Measurements from ENCODE around the gene PTPRN2. TPM values are rescaled to one million over a fixed set of nuclear protein-coding genes. Genes with fewer than 3 reads are reported as not detected.
"Not testable (repeated sequence)": the region's sequence is repeated elsewhere in the genome, so short reads cannot be mapped to it uniquely, and the experiment has no call there.

PTPRN2 gene
- total RNA-seq, 2 experiments from 2014 or later = 7.0 to 7.2 TPM

GRCh38 chr7:157568770-157569584 lies 1018.6 kb downstream of the PTPRN2 start:
- DNase-seq (peak; percentile 80), ATAC-seq (peak; percentile 88)
- CTCF ChIA-PET = interaction anchor here (1.6 kb wide), 1 partner anchor 136 kb away, joined by 4 read pairs; no protein-coding TSS in a partner anchor
- Mint-ChIP-seq H3K4me3 (peak overlapping the region; percentile 87), H3K36me3 (ENCODE audit: low read depth) (peaks cover 14% of the 10 kb centered on the region), H3K27me3 (ENCODE audit: low read depth) (peaks cover 6% of the 10 kb centered on the region), H3K9me3 (ENCODE audit: insufficient read depth) (no peaks in the 10 kb centered on the region), H3K4me1 (ENCODE audit: low read depth) (peaks cover 61% of the 10 kb centered on the region), H3K27ac (peak overlapping the region; percentile 94)
- POLR2A ChIA-PET = no interaction called here

- ChIA-PET POLR2A (no interaction called here), CTCF (interaction anchor here (1.1 to 1.6 kb wide), 2 partner anchors 136 to 619 kb away, joined by 3 to 4 read pairs; partner anchors contain the start of gene NOM1)
- H3K36me3 Mint-ChIP-seq (ENCODE audit: low read depth) = peaks cover 12% of the 10 kb centered on the region
- peak overlapping the region; percentile 94 for H3K27ac Mint-ChIP-seq
- ATAC-seq (no peak), DNase-seq (no peak)
- peaks cover 54% of the 10 kb centered on the region for H3K4me1 Mint-ChIP-seq (ENCODE audit: low read depth)
- H3K27me3 Mint-ChIP-seq (ENCODE audit: low read depth) = peaks cover 2% of the 10 kb centered on the region
- peak overlapping the region; percentile 87 for H3K4me3 Mint-ChIP-seq
- H3K9me3 Mint-ChIP-seq (ENCODE audit: insufficient read depth) = no peaks in the 10 kb centered on the region
Observed at GRCh38 chr7:157568106-157568769, 1019.4 kb downstream of the PTPRN2 start.

GRCh38 chr7:157567666-157568065 lies 1020.0 kb downstream of the PTPRN2 start:
- H3K27me3 Mint-ChIP-seq (ENCODE audit: low read depth) = peaks cover 2% of the 10 kb centered on the region
- ChIA-PET POLR2A (no interaction called here), CTCF (interaction anchor here (1.1 to 1.6 kb wide), 2 partner anchors 135 to 618 kb away, joined by 3 to 4 read pairs; partner anchors contain the start of gene NOM1)
- DNase-seq (no peak), ATAC-seq (no peak)
- H3K9me3 Mint-ChIP-seq (ENCODE audit: insufficient read depth) = no peaks in the 10 kb centered on the region
- peaks cover 48% of the 10 kb centered on the region for H3K4me1 Mint-ChIP-seq (ENCODE audit: low read depth)
- H3K4me3 Mint-ChIP-seq = peak overlapping the region; percentile 87
- H3K27ac Mint-ChIP-seq = peak overlapping the region; percentile 94
- peaks cover 12% of the 10 kb centered on the region for H3K36me3 Mint-ChIP-seq (ENCODE audit: low read depth)

GRCh38 chr7:157566631-157567006 lies 1021.0 kb downstream of the PTPRN2 start:
- H3K27me3 Mint-ChIP-seq (ENCODE audit: low read depth) = peaks cover 2% of the 10 kb centered on the region
- H3K4me1 Mint-ChIP-seq (ENCODE audit: low read depth) = peaks cover 46% of the 10 kb centered on the region
- peak overlapping the region; percentile 67 for H3K27ac Mint-ChIP-seq
- peaks cover 12% of the 10 kb centered on the region for H3K36me3 Mint-ChIP-seq (ENCODE audit: low read depth)
- POLR2A ChIA-PET = no interaction called here
- CTCF ChIA-PET = no interaction called here
- ATAC-seq (no peak), DNase-seq (no peak)
- no peaks in the 10 kb centered on the region for H3K9me3 Mint-ChIP-seq (ENCODE audit: insufficient read depth)
- H3K4me3 Mint-ChIP-seq = no peak overlapping the region

GRCh38 chr7:157565981-157566630 lies 1021.5 kb downstream of the PTPRN2 start:
- H3K27ac Mint-ChIP-seq = no peak overlapping the region
- CTCF ChIA-PET = no interaction called here
- peaks cover 12% of the 10 kb centered on the region for H3K36me3 Mint-ChIP-seq (ENCODE audit: low read depth)
- H3K27me3 Mint-ChIP-seq (ENCODE audit: low read depth) = peaks cover 2% of the 10 kb centered on the region
- ATAC-seq = no peak
- no peak overlapping the region for H3K4me3 Mint-ChIP-seq
- DNase-seq = no peak
- no peaks in the 10 kb centered on the region for H3K9me3 Mint-ChIP-seq (ENCODE audit: insufficient read depth)
- H3K4me1 Mint-ChIP-seq (ENCODE audit: low read depth) = peaks cover 46% of the 10 kb centered on the region
- POLR2A ChIA-PET = no interaction called here

- Mint-ChIP-seq H3K4me1 (ENCODE audit: low read depth) (peaks cover 40% of the 10 kb centered on the region), H3K4me3 (no peak overlapping the region), H3K27me3 (ENCODE audit: low read depth) (no peaks in the 10 kb centered on the region), H3K36me3 (ENCODE audit: low read depth) (peaks cover 12% of the 10 kb centered on the region), H3K27ac (no peak overlapping the region), H3K9me3 (ENCODE audit: insufficient read depth) (no peaks in the 10 kb centered on the region)
- ChIA-PET CTCF (no interaction called here), POLR2A (no interaction called here)
- DNase-seq (no peak), ATAC-seq (no peak)
Observed at GRCh38 chr7:157565201-157565626, 1022.4 kb downstream of the PTPRN2 start.

- peaks cover 12% of the 10 kb centered on the region for H3K36me3 Mint-ChIP-seq (ENCODE audit: low read depth)
Observed at GRCh38 chr7:157564517-157565177, 1023.0 kb downstream of the PTPRN2 start.

GRCh38 chr7:157563467-157564135 lies 1024.0 kb downstream of the PTPRN2 start:
- DNase-seq; H3K27me3 Mint-ChIP-seq (ENCODE audit: low read depth); H3K27ac Mint-ChIP-seq; POLR2A ChIA-PET; ATAC-seq; CTCF ChIA-PET; H3K4me3 Mint-ChIP-seq; H3K9me3 Mint-ChIP-seq (ENCODE audit: insufficient read depth): not testable (repeated sequence)
- Mint-ChIP-seq H3K4me1 (ENCODE audit: low read depth) (peaks cover 24% of the 10 kb centered on the region), H3K36me3 (ENCODE audit: low read depth) (peaks cover 12% of the 10 kb centered on the region)

More at GRCh38 chr7:157564517-157565177, 1023.0 kb downstream of the PTPRN2 start:
- H3K4me1 Mint-ChIP-seq (ENCODE audit: low read depth) = peaks cover 35% of the 10 kb centered on the region
- no peak overlapping the region for H3K27ac Mint-ChIP-seq
- H3K27me3 Mint-ChIP-seq (ENCODE audit: low read depth) = no peaks in the 10 kb centered on the region
- ATAC-seq (no peak), DNase-seq (no peak)
- H3K4me3 Mint-ChIP-seq = no peak overlapping the region
- H3K9me3 Mint-ChIP-seq (ENCODE audit: insufficient read depth) = no peaks in the 10 kb centered on the region
- POLR2A ChIA-PET = no interaction called here
- CTCF ChIA-PET = no interaction called here

- POLR2A ChIA-PET; DNase-seq; H3K9me3 Mint-ChIP-seq (ENCODE audit: insufficient read depth); CTCF ChIA-PET; ATAC-seq; H3K4me3 Mint-ChIP-seq; H3K27ac Mint-ChIP-seq; H3K36me3 Mint-ChIP-seq (ENCODE audit: low read depth); H3K27me3 Mint-ChIP-seq (ENCODE audit: low read depth): not testable (repeated sequence)
- peaks cover 17% of the 10 kb centered on the region for H3K4me1 Mint-ChIP-seq (ENCODE audit: low read depth)
Observed at GRCh38 chr7:157562522-157563398, 1024.9 kb downstream of the PTPRN2 start.

GRCh38 chr7:157561816-157562410 lies 1025.7 kb downstream of the PTPRN2 start:
- Mint-ChIP-seq H3K9me3 (ENCODE audit: insufficient read depth) (no peaks in the 10 kb centered on the region), H3K27ac (no peak overlapping the region), H3K4me1 (ENCODE audit: low read depth) (peaks cover 9% of the 10 kb centered on the region), H3K36me3 (ENCODE audit: low read depth) (peaks cover 10% of the 10 kb centered on the region), H3K4me3 (no peak overlapping the region), H3K27me3 (ENCODE audit: low read depth) (no peaks in the 10 kb centered on the region)
- DNase-seq (no peak), ATAC-seq (no peak)
- ChIA-PET CTCF (no interaction called here), POLR2A (no interaction called here)

All from activated CD8-positive, alpha-beta T cell treated with anti-CD3 and anti-CD28 coated beads, Interleukin-2, amount 10 ng/mL, durations not matched to agents 7 days and 5 days (primary cell).